ENCODE data around the gene PFKFB2. TPM values are rescaled to one million over a fixed set of nuclear protein-coding genes. Genes with fewer than 3 reads are reported as not detected.

Gene PFKFB2
- total RNA-seq, 6 experiments from 2014 or later = 2.5 to 7.0 (median 3.2) TPM

DNA sequence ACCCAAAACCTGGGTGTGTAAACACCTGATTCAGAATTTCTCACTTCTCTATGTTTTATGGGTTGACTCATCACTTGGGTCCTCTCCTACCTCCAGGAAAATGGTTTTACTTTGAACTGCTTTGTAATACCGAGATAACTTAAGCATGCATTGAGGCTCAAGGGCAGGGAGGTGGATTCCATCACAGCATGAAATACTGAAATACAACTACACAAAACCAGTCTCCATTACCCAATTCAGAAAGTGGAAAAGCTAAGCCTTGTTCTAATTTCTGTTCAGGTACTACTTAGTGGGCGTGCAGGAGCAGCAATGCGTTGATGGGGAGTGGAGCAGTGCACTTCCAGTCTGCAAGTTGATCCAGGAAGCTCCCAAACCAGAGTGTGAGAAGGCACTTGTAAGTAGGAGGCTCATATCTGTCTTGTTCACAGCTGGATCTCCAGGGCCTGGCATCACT, 44.8 kb downstream of the PFKFB2 start:
- peaks cover 6% of the 10 kb centered on the region; the same call in 1 of the 2 replicates for H3K4me1 Mint-ChIP-seq (ENCODE audit: low read depth)
- H3K27me3 Mint-ChIP-seq (ENCODE audit: insufficient read depth) = peaks cover 7% of the 10 kb centered on the region

GRCh38 chr1:207101720-207102119, 48.6 kb downstream of the PFKFB2 start:
- no peak overlapping the region for H3K27ac Mint-ChIP-seq
- DNase-seq = no peak
- peaks cover 6% of the 10 kb centered on the region; the same call in 1 of the 2 replicates for H3K4me1 Mint-ChIP-seq (ENCODE audit: low read depth)
- H3K9me3 Mint-ChIP-seq = no peaks in the 10 kb centered on the region
- TF ChIP-seq, protein P1, sequence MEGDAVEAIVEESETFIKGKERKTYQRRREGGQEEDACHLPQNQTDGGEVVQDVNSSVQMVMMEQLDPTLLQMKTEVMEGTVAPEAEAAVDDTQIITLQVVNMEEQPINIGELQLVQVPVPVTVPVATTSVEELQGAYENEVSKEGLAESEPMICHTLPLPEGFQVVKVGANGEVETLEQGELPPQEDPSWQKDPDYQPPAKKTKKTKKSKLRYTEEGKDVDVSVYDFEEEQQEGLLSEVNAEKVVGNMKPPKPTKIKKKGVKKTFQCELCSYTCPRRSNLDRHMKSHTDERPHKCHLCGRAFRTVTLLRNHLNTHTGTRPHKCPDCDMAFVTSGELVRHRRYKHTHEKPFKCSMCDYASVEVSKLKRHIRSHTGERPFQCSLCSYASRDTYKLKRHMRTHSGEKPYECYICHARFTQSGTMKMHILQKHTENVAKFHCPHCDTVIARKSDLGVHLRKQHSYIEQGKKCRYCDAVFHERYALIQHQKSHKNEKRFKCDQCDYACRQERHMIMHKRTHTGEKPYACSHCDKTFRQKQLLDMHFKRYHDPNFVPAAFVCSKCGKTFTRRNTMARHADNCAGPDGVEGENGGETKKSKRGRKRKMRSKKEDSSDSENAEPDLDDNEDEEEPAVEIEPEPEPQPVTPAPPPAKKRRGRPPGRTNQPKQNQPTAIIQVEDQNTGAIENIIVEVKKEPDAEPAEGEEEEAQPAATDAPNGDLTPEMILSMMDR (IDR thresholded peaks at IDR 0.05) = no peak
- no peaks in the 10 kb centered on the region for H3K36me3 Mint-ChIP-seq (ENCODE audit: low read depth)
- no peak overlapping the region; the same call in 1 of the 2 replicates for H3K4me3 Mint-ChIP-seq
- H3K27me3 Mint-ChIP-seq (ENCODE audit: insufficient read depth) = peaks cover 10% of the 10 kb centered on the region

More for the DNA sequence above, 44.8 kb downstream of the PFKFB2 start:
- H3K4me3 Mint-ChIP-seq = no peak overlapping the region
- TF ChIP-seq, protein P1 (IDR thresholded peaks at IDR 0.05) = no peak
- H3K27ac Mint-ChIP-seq = no peak overlapping the region
- H3K36me3 Mint-ChIP-seq (ENCODE audit: low read depth) = no peaks in the 10 kb centered on the region
- H3K9me3 Mint-ChIP-seq = no peaks in the 10 kb centered on the region
- no peak for DNase-seq

DNA sequence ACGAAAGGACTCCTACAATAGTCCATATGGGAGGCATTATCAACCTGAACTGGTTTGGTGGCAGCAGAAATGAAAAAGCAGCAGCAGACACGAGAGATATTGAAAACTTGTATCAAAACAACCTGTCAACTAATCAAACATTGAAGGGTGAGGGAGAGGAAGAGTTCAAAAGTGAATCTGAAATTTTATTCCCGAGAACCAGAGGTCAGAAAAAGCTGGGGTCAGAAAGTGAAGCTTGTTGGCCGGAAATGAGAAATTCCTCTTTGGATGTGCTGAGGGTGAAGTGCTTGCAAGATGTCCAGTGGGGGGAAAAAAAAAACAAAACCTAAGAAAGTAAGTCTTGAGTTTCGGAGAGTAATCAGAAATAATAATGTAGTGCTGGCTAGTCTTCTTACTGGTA, 49.1 kb downstream of the PFKFB2 start:
- Mint-ChIP-seq H3K4me3 (no peak overlapping the region; the same call in 1 of the 2 replicates), H3K27me3 (ENCODE audit: insufficient read depth) (peaks cover 14% of the 10 kb centered on the region), H3K36me3 (ENCODE audit: low read depth) (no peaks in the 10 kb centered on the region), H3K27ac (no peak overlapping the region), H3K9me3 (no peaks in the 10 kb centered on the region), H3K4me1 (ENCODE audit: low read depth) (peaks cover 6% of the 10 kb centered on the region; the same call in 1 of the 2 replicates)
- TF ChIP-seq, protein P1 (IDR thresholded peaks at IDR 0.05) = no peak
- DNase-seq = no peak

- no peak overlapping the region for H3K27ac Mint-ChIP-seq
- H3K36me3 Mint-ChIP-seq (ENCODE audit: low read depth) = no peaks in the 10 kb centered on the region
- no peak for DNase-seq
- no peaks in the 10 kb centered on the region for H3K9me3 Mint-ChIP-seq
- peaks cover 6% of the 10 kb centered on the region; the same call in 1 of the 2 replicates for H3K4me1 Mint-ChIP-seq (ENCODE audit: low read depth)
- TF ChIP-seq, protein P1 (IDR thresholded peaks at IDR 0.05) = no peak
- H3K4me3 Mint-ChIP-seq = no peak overlapping the region
- H3K27me3 Mint-ChIP-seq (ENCODE audit: insufficient read depth) = peaks cover 14% of the 10 kb centered on the region
Measured at GRCh38 chr1:207102659-207103058, 49.6 kb downstream of the PFKFB2 start.

- no peaks in the 10 kb centered on the region for H3K36me3 Mint-ChIP-seq (ENCODE audit: low read depth)
- peaks cover 6% of the 10 kb centered on the region; the same call in 1 of the 2 replicates for H3K4me1 Mint-ChIP-seq (ENCODE audit: low read depth)
- no peak within 1 kb of the TSS for H3K27ac Mint-ChIP-seq
- DNase-seq = no peak
- H3K4me3 Mint-ChIP-seq = no peak within 1 kb of the TSS
- H3K9me3 Mint-ChIP-seq = no peaks in the 10 kb centered on the region
- peaks cover 11% of the 10 kb centered on the region for H3K27me3 Mint-ChIP-seq (ENCODE audit: insufficient read depth)
- TF ChIP-seq, protein P1 (IDR thresholded peaks at IDR 0.05) = no peak
Measured at GRCh38 chr1:207103892-207104373, 50.9 kb downstream of the PFKFB2 start, which contains the start of gene C4BPA. TSS of gene C4BPA (plus strand) at chr1:207104233. CDS start at chr1:207113026, 8,793 bp downstream.
